22Rv1 (cell line): ENCODE results near the gene MIPOL1.
"Not testable (repeated sequence)": the region's sequence is repeated elsewhere in the genome, so short reads cannot be mapped to it uniquely, and the experiment has no call there.

Experiments used
- H3K27ac ChIP-seq: fragments of 450-650 bp; 2 replicates; pipeline ENCODE4 v1.5.1; 2017
- CTCF ChIP-seq: fragments of 450-650 bp; IDR thresholded peaks from 2 replicates; pipeline ENCODE4 v1.5.1; 2017; ENCODE audit warnings: mild to moderate bottlenecking
- ZFX ChIP-seq: fragments of 450-650 bp; IDR thresholded peaks from 2 replicates; pipeline ENCODE4 v1.6.1; 2017; ENCODE audit warnings: antibody characterized with exemption, borderline replicate concordance

MIPOL1 gene

GRCh38 chr14:37384870-37385596 lies 187.3 kb downstream of the MIPOL1 start:
- TF ChIP-seq ZFX (no peak), CTCF (no peak)
- H3K27ac ChIP-seq, result no peak overlapping the region

- not testable (repeated sequence) for H3K27ac ChIP-seq
Observed at GRCh38 chr14:37397157-37397940, 199.6 kb downstream of the MIPOL1 start.

GRCh38 chr14:37397941-37398215 lies 200.1 kb downstream of the MIPOL1 start:
- H3K27ac ChIP-seq, result no peak overlapping the region
- TF ChIP-seq ZFX (no peak), CTCF (no peak)

- TF ChIP-seq CTCF, result no peak
- TF ChIP-seq ZFX, result no peak
- H3K27ac ChIP-seq, result no peak overlapping the region
Observed at GRCh38 chr14:37399517-37399916, 201.8 kb downstream of the MIPOL1 start.

GRCh38 chr14:37401093-37401492 lies 203.4 kb downstream of the MIPOL1 start:
- TF ChIP-seq ZFX (no peak), CTCF (no peak)
- no peak overlapping the region for H3K27ac ChIP-seq

GRCh38 chr14:37403626-37404025 lies 205.9 kb downstream of the MIPOL1 start:
- no peak overlapping the region for H3K27ac ChIP-seq
- TF ChIP-seq CTCF (no peak), ZFX (no peak)

GRCh38 chr14:37406095-37406494 lies 208.4 kb downstream of the MIPOL1 start:
- TF ChIP-seq ZFX (no peak), CTCF (no peak)
- no peak overlapping the region for H3K27ac ChIP-seq
